GM18508 (cell line): ENCODE results near the gene BAHD1.

ENCODE experiments used
- ATAC-seq: cut with Tn5 transposase; IDR thresholded peaks from one replicate; pipeline ENCODE4 v1.9.1; 2021; ENCODE audit warnings: moderate number of reproducible peaks; ENCODE audit not compliant: insufficient read depth, unreplicated experiment

BAHD1 gene

GRCh38 chr15:40489274-40490175 lies 48.8 kb downstream of the BAHD1 start:
- ATAC-seq = no peak

DNA sequence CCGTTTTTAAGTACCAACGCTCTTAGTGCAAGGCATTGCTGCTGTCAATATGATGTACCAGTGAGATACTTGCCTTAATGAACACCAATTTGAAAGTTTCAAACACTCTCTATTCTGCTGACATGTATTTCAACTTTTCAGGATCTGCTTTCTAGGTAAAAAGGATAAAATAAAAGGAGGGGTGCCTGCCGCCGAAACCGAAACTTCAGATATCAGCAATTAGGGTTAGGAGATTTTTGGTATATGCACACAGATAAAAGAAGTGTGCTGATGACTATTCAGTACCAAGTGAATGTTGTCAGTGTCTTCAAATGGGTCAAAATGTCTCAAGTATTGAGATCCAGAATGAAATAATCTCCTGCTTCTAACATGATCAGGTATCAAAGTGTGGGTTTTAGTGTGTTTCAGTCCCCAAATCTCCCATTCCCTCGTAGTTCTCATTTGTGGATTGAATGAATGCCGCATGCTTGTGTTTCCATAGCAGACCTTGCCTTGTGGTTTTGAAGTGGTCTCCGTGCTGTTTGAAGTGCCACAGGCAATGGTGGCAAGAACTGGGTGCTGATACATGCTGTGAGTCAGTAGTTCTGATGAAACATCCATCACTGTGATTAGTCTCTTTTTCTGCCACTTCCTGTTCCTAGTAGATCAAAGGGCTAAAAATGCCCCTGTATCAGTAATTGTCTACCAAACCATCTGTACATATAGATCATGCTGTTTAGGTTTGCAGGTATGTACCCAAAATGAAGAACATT lies 52.5 kb downstream of the BAHD1 start:
- no peak for ATAC-seq

- no peak for ATAC-seq
Observed at GRCh38 chr15:40495516-40495915, 54.8 kb downstream of the BAHD1 start.

GRCh38 chr15:40498418-40498817 lies 57.7 kb downstream of the BAHD1 start:
- ATAC-seq = no peak

GRCh38 chr15:40498891-40499290 lies 58.1 kb downstream of the BAHD1 start:
- ATAC-seq = no peak

DNA sequence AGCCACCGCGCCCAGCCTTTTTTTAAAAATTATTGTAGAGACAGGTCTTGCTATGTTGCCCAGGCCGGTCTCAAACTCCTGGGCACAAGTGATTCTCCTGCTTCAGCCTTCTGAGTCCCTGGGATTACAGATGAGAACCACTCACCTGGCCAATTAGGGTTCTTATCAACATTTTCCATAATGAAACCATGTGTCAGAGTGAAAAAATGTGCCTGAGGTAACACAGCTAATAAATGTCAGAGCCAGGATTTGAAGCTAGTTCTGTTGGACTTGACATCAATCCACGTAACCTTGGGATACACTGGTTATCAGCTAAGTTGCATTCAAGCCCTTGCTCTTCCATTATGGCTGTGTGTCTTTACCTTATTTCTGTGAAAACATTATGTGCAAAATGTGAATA lies 59.2 kb downstream of the BAHD1 start:
- no peak for ATAC-seq

- ATAC-seq = no peak
Observed at GRCh38 chr15:40500568-40501330, 60.0 kb downstream of the BAHD1 start.

GRCh38 chr15:40501487-40501886 lies 60.7 kb downstream of the BAHD1 start:
- ATAC-seq = no peak

- ATAC-seq = no peak
Observed at GRCh38 chr15:40506964-40507571, 66.3 kb downstream of the BAHD1 start.

DNA sequence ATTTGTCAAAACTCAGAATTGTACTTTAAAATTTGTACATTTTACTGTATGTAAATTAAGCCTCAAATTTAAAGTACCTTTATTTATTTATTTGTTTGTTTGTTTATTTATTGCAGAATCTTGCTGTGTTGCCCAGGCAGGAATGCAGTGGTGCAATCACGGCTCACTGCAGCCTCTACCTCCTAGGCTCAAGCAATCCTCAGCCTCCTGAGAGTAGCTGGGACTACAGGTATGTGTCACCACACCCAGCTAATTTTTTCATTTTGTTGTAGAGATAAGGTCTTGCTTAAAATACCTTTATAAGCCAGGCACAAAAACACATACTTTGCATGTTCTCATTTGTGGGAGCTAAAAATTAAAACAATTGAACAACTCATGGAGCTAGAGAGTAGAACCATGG lies 67.5 kb downstream of the BAHD1 start:
- no peak for ATAC-seq

- ATAC-seq = no peak
Observed at GRCh38 chr15:40510201-40510600, 69.4 kb downstream of the BAHD1 start.

GRCh38 chr15:40511093-40511471 lies 70.3 kb downstream of the BAHD1 start:
- no peak for ATAC-seq

DNA sequence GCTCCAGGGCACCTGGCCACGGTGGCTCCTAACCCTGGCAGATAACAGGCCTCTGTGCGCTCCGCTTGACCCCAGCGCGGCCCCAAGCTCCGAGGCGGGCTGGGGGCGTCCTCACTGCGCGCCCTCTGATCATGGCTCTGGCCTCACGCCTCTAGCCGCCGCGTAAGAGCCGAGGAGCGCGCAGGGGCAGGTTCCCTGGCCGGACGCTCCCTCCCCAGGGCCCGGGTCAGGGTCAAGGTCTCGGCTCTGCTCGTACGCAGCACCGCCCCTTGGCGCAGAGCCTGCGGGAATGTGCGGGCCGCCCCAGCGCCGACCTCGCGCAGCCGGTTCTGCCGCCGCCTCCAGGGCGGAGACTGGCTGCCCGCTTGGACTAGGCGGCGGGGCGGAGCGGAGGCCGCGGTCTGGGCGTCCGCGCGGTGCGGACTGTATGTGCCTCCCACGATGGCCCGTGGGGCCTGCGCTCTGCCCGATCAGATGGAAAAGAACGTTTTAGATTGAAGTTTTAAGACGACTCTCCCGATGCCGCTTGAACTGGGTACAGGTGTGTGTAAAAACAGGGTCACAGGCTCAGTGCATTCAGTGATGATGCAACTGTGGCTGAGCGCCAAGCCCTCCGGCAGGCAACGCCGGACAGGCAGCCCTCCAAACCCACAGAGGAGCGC lies 70.8 kb downstream of the BAHD1 start:
- ATAC-seq = no peak

DNA sequence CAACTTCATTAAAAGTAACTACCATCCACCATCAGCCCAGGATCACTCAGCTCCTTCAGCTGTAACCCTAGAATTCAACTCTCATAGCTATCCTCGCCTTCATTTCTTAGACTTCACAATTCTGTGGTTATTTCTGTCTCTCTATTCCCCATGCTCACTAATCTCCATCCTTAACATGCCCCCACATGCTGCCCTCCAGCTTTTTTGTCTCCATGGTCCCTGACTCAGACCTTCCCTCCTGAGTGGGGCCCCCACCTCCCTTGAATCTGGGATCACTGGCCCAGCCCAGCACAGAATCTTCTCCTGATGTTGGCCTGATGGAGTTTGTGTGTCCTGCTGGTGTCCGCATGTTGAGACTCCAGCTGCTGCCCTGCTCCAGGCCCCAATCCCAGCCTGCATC lies 71.7 kb downstream of the BAHD1 start:
- ATAC-seq = no peak

DNA sequence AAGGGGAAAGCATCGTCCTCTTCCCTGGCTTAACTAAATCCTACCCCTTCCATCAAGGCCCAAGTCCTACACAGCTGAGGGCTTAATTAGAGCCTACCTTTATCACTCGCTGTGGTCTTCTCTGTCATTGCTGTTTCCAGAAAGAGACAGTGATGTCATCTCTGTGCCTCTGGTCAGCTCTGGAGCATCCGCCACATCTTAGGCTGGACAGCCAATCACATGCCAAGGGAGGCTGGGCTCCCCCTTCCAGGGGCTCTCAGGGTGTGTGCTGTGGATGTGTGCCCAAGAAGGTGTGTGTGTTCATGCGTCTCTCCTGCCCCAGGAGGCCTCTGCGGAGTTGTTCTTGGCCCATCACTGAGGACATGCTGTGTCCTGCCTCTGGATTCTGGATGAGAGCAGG lies 72.9 kb downstream of the BAHD1 start:
- ATAC-seq = no peak

GRCh38 chr15:40516322-40516721 lies 75.6 kb downstream of the BAHD1 start:
- ATAC-seq = no peak
